Mesothelial cell of epicardium (in vitro differentiated cells): ENCODE data around the gene TEX51. TPM values are rescaled to one million over a fixed set of nuclear protein-coding genes. Genes with fewer than 3 reads are reported as not detected.
A peak's percentile ranks its signal among the peaks of the same experiment; 100 is the strongest.

Source experiments
- DNase-seq, 2 experiments: peaks; one replicate each; pipeline ENCODE4 v3.0.0; 2021; ENCODE audit warnings: low spot score in 2 of 2; ENCODE audit not compliant: unreplicated experiment in 2 of 2
- H3K27ac Mint-ChIP-seq: 2 replicates; pipeline ENCODE4 v1.8.0; 2021; ENCODE audit warnings: mixed read lengths
- H3K27me3 Mint-ChIP-seq: 2 replicates; pipeline ENCODE4 v1.8.0; 2021; ENCODE audit warnings: low read depth, mixed read lengths
- H3K36me3 Mint-ChIP-seq: 2 replicates; pipeline ENCODE4 v1.8.0; 2021; ENCODE audit warnings: mixed read lengths
- H3K4me1 Mint-ChIP-seq: 2 replicates; pipeline ENCODE4 v1.8.0; 2021; ENCODE audit warnings: mixed read lengths
- H3K4me3 Mint-ChIP-seq: 2 replicates; pipeline ENCODE4 v1.8.0; 2021; ENCODE audit warnings: mild to moderate bottlenecking, moderate library complexity, mixed read lengths
- H3K9me3 Mint-ChIP-seq: 2 replicates; pipeline ENCODE4 v1.8.0; 2021; ENCODE audit warnings: mixed read lengths
- CTCF ChIP-seq: fragments of 200-600 bp; sonication (generic); IDR thresholded peaks from one replicate; pipeline ENCODE4 v1.5.0; 2021; ENCODE audit warnings: antibody characterized with exemption; ENCODE audit not compliant: unreplicated experiment
- total RNA-seq: library from RNA; stranded (reverse); gene quantifications from 3 replicates; pipeline ENCODE4 v1.2.1, GENCODE V29; 2021

Gene TEX51
- total RNA-seq, 1 donor from 2014 or later, result not detected

- Mint-ChIP-seq H3K4me1 (peaks cover 9% of the 10 kb centered on the region), H3K4me3 (peak overlapping the region; percentile 30), H3K9me3 (no peaks in the 10 kb centered on the region), H3K36me3 (no peaks in the 10 kb centered on the region), H3K27me3 (peaks cover 27% of the 10 kb centered on the region), H3K27ac (no peak overlapping the region)
- no peak for TF ChIP-seq CTCF
- DNase-seq, result no peak
These were observed 12.9 kb upstream of the TEX51 start for GRCh38 chr2:126885751-126886210.

GRCh38 chr2:126886211-126886915 is 12.3 kb upstream of the TEX51 start:
- DNase-seq, result peak; percentile 70 to 83
- Mint-ChIP-seq H3K36me3 (no peaks in the 10 kb centered on the region), H3K4me1 (peaks cover 9% of the 10 kb centered on the region), H3K27ac (peak overlapping the region; percentile 56), H3K4me3 (peak overlapping the region; percentile 61), H3K27me3 (peaks cover 29% of the 10 kb centered on the region), H3K9me3 (no peaks in the 10 kb centered on the region)
- peak; percentile 80 for TF ChIP-seq CTCF

GRCh38 chr2:126886916-126887280 is 11.8 kb upstream of the TEX51 start:
- Mint-ChIP-seq H3K4me1 (peaks cover 9% of the 10 kb centered on the region), H3K27ac (no peak overlapping the region), H3K9me3 (no peaks in the 10 kb centered on the region), H3K4me3 (peak overlapping the region; percentile 61), H3K27me3 (peaks cover 25% of the 10 kb centered on the region), H3K36me3 (no peaks in the 10 kb centered on the region)
- no peak for TF ChIP-seq CTCF
- DNase-seq, result no peak

- H3K4me1 Mint-ChIP-seq, result peaks cover 9% of the 10 kb centered on the region
- H3K27ac Mint-ChIP-seq, result no peak overlapping the region
- peaks cover 23% of the 10 kb centered on the region for H3K27me3 Mint-ChIP-seq
- no peaks in the 10 kb centered on the region for H3K36me3 Mint-ChIP-seq
- TF ChIP-seq CTCF, result no peak
- DNase-seq, result no peak
- no peaks in the 10 kb centered on the region for H3K9me3 Mint-ChIP-seq
- H3K4me3 Mint-ChIP-seq, result no peak overlapping the region
These were observed 11.2 kb upstream of the TEX51 start for GRCh38 chr2:126887506-126887905.

GRCh38 chr2:126888046-126888445 is 10.6 kb upstream of the TEX51 start:
- no peak overlapping the region for H3K27ac Mint-ChIP-seq
- no peak for TF ChIP-seq CTCF
- no peak overlapping the region for H3K4me3 Mint-ChIP-seq
- H3K9me3 Mint-ChIP-seq, result no peaks in the 10 kb centered on the region
- H3K36me3 Mint-ChIP-seq, result no peaks in the 10 kb centered on the region
- no peak for DNase-seq
- H3K4me1 Mint-ChIP-seq, result peaks cover 9% of the 10 kb centered on the region
- peaks cover 19% of the 10 kb centered on the region for H3K27me3 Mint-ChIP-seq

- no peak for DNase-seq
- no peaks in the 10 kb centered on the region for H3K9me3 Mint-ChIP-seq
- H3K4me3 Mint-ChIP-seq, result no peak overlapping the region
- no peaks in the 10 kb centered on the region for H3K36me3 Mint-ChIP-seq
- H3K27ac Mint-ChIP-seq, result no peak overlapping the region
- no peak for TF ChIP-seq CTCF
- peaks cover 9% of the 10 kb centered on the region for H3K4me1 Mint-ChIP-seq
- peaks cover 18% of the 10 kb centered on the region for H3K27me3 Mint-ChIP-seq
These were observed 9.6 kb upstream of the TEX51 start for GRCh38 chr2:126889071-126889470.
